ENCODE measurements around the gene GID8. TPM values are rescaled to one million over a fixed set of nuclear protein-coding genes. Genes with fewer than 3 reads are reported as not detected.
A peak's percentile ranks its signal among the peaks of the same experiment; 100 is the strongest.

Gene GID8
- total RNA-seq, 2 donors from 2014 or later: 16.8 to 18.7 TPM

DNA sequence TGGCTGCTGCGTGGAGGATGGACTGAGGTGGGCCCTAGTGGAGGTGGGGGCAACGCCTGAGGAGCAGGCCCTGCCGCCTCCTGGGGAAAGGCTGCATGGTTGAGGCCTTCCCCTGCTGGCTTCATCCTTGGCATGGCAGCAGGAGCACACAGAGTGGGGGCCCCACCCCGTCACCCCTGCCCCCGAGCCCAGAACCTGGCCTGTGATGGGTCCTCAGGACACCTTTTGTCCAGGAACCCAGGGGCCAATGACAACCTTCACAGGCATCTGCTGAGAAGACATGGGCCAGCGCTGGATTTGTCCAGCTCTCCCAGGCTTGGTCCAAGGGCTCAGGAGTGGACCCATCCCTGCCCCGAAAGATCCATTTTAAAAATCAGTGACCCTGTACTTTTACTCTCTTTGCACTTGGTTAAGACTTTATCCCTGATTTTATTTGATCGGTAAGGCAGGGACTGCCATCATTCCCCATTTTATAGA lies 14.0 kb downstream of the GID8 start:
- H3K4me3 ChIP-seq: peak overlapping the region; percentile 24 to 46
- H3K4me1 ChIP-seq: peaks cover 0 to 50% of the 10 kb centered on the region in 2 donors
- H3K27ac ChIP-seq: peak overlapping the region; percentile 28 to 84

DNA sequence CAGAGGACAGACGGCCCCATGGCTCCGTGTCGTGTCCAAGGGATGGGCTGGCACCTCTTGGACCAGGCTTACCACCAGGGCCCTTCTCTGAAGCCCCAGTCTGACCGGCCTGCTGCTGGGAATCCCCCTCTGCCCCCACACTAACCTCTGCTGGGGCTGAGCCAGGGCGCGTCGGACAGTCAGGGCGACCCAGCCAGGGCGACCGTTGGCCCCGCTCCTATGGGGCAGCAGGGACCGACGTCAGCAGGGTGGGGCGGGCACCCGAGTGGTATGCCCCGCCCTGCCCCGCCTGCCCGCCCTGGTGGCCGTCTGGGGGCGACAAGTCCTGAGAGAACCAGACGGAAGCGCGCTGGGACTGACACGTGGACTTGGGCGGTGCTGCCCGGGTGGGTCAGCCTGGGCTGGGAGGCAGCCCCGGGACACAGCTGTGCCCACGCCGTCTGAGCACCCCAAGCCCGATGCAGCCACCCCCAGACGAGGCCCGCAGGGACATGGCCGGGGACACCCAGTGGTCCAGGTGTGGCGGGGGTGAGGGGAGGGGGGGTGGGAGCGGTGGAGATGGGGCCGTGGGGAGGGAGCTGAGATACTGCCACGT lies 14.5 kb downstream of the GID8 start, which contains the start of gene SLC17A9:
Gene SLC17A9, plus strand, starts transcription at position 337 of the 595 bp plus-strand sequence. Its CDS starts 122 bp downstream, at position 459.
- Histone ChIP-seq H3K4me3 (peak within 1 kb of the TSS; percentile 24 to 46), H3K9me3 (no peaks in the 10 kb centered on the region), H3K27me3 (no peaks in the 10 kb centered on the region), H3K27ac (peak within 1 kb of the TSS; percentile 80 to 84), H3K36me3 (peaks cover 20% of the 10 kb centered on the region), H3K4me1 (peaks cover 0 to 45% of the 10 kb centered on the region in 2 donors)
- TF ChIP-seq, protein P1, sequence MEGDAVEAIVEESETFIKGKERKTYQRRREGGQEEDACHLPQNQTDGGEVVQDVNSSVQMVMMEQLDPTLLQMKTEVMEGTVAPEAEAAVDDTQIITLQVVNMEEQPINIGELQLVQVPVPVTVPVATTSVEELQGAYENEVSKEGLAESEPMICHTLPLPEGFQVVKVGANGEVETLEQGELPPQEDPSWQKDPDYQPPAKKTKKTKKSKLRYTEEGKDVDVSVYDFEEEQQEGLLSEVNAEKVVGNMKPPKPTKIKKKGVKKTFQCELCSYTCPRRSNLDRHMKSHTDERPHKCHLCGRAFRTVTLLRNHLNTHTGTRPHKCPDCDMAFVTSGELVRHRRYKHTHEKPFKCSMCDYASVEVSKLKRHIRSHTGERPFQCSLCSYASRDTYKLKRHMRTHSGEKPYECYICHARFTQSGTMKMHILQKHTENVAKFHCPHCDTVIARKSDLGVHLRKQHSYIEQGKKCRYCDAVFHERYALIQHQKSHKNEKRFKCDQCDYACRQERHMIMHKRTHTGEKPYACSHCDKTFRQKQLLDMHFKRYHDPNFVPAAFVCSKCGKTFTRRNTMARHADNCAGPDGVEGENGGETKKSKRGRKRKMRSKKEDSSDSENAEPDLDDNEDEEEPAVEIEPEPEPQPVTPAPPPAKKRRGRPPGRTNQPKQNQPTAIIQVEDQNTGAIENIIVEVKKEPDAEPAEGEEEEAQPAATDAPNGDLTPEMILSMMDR (IDR thresholded peaks at IDR 0.05): no peak
- peak; percentile 73 for DNase-seq (ENCODE audit: low spot score)

More for the DNA sequence above, 14.0 kb downstream of the GID8 start:
- no peaks in the 10 kb centered on the region for H3K9me3 ChIP-seq
- H3K36me3 ChIP-seq: peaks cover 25% of the 10 kb centered on the region
- TF ChIP-seq, protein P1 (IDR thresholded peaks at IDR 0.05): no peak
- no peaks in the 10 kb centered on the region for H3K27me3 ChIP-seq
- no peak for DNase-seq (ENCODE audit: low spot score)

DNA sequence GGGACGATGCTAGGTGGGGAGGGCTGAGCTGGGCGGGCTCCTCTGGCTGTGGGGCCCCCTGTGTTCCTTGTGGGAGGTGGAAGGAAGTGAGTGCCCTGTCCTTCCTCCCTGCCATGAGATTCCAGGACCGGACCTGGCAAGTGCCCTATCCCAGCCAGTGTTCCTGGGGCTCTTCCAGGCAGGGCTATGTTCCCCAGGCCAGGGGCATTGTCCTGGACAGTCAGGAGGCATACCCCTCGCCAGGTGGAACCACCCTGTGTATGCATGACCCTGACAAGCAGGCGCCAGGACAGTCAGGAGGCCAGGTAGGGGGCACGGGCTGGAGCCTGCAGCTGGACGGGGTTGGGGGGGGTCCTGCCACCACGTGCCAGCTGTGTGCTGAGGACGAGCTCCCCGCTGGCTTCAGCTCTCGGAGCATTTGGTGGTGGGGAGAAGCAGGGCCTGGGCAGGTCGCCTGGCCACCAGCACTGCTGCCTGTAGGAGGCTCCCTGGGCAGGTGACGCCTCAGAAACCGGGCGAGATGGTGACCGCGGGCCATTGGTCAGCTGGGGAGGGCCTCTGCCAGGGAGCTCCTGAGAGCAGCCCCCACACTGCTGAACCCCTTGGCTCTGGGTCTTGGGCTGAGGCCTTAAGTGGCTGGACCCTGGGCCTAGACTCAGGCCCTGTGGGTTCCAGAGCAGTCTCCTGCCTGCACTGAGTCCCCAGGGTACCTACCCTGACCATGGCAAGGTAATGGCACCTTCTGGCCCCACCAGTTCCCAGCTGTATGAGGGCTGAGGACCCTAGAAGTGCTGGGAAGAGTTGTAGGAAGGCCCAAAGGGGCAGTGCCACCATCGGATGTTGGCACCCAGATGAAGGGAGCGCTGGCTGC lies 15.3 kb downstream of the GID8 start:
- no peak for DNase-seq (ENCODE audit: low spot score)

DNA sequence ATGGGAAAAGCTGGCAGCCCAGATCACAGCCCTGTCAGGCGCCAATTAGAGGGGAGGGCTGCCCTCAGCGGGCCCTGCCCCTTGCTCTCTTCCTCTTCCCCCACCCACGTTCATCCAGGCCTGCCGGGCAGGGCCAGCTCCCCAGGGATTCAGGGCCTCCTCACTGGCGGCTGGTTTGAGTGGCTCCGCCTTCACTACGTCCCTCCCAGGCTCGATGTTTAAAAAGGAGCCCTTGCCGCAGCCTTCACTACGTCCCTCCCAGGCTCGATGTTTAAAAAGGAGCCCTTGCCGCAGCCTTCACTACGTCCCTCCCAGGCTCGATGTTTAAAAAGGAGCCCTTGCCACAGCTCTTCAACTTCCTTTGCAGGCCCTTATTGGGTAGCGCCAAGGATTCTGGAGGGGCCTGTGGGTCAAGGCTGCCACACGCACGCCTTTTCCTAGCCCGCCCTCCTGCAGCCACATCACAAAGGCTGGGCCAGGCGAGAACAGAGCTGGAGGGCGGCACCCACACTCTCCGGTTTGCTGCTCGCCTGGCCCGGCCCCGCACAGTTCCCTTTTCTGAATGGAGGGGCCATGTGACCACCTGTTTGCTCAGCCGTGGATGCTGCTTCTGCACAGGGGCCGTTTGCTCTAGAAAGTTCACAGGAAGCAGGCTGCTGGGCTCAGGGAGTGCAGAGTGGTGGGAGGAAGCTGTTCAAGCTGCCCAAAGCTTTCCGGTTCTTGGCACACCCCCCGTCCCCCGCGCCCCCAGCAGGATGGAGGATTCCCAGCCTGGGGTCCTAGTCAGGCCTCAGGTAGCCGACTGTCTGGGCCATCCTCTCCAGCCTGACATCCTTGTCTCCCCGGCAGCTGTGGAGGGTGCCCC lies 16.1 kb downstream of the GID8 start:
- Histone ChIP-seq H3K4me1 (peaks cover 0 to 43% of the 10 kb centered on the region in 2 donors), H3K27me3 (no peaks in the 10 kb centered on the region), H3K4me3 (peak overlapping the region; percentile 24 to 46), H3K36me3 (peaks cover 11% of the 10 kb centered on the region), H3K27ac (peak overlapping the region; percentile 80 to 84), H3K9me3 (no peaks in the 10 kb centered on the region)
- TF ChIP-seq, protein P1 (IDR thresholded peaks at IDR 0.05): no peak
- peak; percentile 78 for DNase-seq (ENCODE audit: low spot score)

More for the DNA sequence above, 15.3 kb downstream of the GID8 start:
- Histone ChIP-seq H3K4me1 (peaks cover 0 to 43% of the 10 kb centered on the region in 2 donors), H3K27ac (peak overlapping the region; percentile 80 to 84), H3K4me3 (peak overlapping the region; percentile 24 to 46), H3K36me3 (peaks cover 14% of the 10 kb centered on the region), H3K9me3 (no peaks in the 10 kb centered on the region), H3K27me3 (no peaks in the 10 kb centered on the region)
- TF ChIP-seq, protein P1 (IDR thresholded peaks at IDR 0.05): no peak
